SK-N-SH (cell line): Measurements from ENCODE around the gene ZKSCAN1.

ENCODE experiments used
- CTCF ChIP-seq: fragments of 200-600 bp; sonication (generic); IDR thresholded peaks from 2 replicates; pipeline ENCODE4 v1.6.1; 2017; ENCODE audit warnings: antibody characterized with exemption, mild to moderate bottlenecking, moderate library complexity
- JUND ChIP-seq: IDR thresholded peaks from 2 replicates; pipeline ENCODE4 v1.4.0; 2012
- PBX3 ChIP-seq: IDR thresholded peaks from 2 replicates; pipeline ENCODE4; 2012

DNA sequence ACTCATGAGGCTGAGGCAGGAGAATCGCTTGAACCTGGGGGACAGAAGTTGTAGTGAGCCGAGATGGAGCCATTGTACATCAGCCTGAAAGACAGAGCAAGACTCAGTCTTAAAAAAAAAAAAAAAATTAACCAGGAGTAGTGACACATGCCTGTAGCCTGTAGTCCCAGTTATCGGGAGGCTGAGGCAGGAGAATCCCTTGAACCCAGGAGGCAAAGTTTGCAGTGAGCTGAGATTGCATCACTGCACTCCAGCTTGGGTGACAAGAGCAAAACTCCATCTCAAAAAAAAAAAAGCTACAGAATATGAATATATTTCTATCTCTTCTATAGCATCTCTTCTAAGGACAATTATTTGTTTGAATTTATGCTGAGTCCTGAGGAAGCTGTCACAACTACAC, 46.1 kb upstream of the ZKSCAN1 start:
- TF ChIP-seq CTCF (no peak), JUND (no peak), PBX3 (no peak)
